HG03159 (cell line): ENCODE data around the gene EMP2.

ENCODE experiments used
- ATAC-seq: cut with Tn5 transposase; IDR thresholded peaks from one replicate; pipeline ENCODE4 v1.9.1; 2021; ENCODE audit warnings: mild to moderate bottlenecking, moderate library complexity; ENCODE audit not compliant: unreplicated experiment

EMP2 gene

DNA sequence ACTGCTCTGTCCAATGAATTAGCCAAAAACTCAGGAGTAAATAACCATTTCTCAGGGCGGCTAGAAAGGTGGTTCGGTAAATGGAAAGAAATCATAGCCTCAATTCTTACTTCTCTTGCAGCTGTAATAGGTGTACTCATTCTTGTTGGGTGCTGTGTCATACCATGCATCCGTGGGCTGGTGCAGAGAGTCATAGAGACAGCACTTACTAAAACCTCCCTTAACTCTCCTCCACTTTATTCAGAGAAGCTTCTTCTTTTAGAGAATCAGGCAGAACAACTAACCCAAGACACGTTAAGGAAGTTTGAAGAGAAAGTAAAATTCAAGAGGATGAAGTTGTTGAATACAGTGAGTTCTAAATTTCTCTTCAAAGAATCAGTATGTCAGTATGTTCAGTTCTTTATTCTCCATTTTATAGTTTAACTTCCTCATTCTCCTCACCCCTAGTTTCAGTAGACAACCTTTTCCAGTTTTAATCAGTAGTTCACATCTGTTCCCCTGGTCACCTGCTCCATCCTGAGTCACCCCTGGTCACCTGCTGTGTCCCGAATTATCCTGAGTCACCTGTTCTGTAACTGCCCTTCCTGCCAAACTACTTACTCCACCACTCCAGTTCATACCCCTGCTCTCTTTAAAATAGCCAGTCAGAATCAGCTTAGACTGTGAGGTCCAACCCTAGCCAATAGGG lies 85.9 kb downstream of the EMP2 start:
- ATAC-seq: no peak

DNA sequence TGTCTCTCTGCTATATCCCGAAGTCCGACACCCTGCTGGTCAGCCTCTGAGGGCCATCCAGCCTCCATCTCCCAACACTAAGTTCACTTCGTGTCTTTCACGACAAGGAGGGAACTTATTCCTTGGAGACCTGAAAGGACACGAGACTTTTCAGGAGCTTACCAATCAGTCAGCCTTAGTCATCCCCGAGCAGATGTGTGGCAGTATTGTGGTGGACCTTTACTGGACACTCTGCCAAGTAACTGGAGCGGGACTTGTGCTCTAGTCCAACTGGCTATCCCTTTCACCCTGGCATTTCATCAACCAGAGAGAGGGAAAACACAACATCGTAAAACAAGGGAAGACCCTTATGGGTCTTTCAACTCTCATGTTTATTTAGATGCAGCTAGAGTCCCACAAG lies 87.1 kb downstream of the EMP2 start:
- no peak for ATAC-seq

DNA sequence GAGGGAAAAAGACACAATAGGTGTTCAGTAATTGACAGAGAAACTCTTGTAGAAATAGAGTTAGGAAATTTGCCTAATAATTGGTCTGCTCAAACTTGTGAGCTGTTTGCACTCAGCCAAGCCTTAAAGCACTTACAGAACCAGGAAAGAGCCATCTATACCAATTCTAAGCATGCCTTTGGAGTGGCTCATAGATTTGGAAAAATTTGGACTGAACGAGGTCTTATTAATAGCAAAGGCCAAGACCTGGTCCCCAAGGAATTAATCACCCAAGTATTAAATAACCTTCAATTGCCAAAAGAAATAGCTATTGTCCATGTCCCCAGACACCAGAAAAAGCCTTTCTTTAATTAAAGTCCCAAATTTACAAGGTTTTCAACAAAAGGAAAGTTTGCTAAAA lies 90.3 kb downstream of the EMP2 start:
- no peak for ATAC-seq

DNA sequence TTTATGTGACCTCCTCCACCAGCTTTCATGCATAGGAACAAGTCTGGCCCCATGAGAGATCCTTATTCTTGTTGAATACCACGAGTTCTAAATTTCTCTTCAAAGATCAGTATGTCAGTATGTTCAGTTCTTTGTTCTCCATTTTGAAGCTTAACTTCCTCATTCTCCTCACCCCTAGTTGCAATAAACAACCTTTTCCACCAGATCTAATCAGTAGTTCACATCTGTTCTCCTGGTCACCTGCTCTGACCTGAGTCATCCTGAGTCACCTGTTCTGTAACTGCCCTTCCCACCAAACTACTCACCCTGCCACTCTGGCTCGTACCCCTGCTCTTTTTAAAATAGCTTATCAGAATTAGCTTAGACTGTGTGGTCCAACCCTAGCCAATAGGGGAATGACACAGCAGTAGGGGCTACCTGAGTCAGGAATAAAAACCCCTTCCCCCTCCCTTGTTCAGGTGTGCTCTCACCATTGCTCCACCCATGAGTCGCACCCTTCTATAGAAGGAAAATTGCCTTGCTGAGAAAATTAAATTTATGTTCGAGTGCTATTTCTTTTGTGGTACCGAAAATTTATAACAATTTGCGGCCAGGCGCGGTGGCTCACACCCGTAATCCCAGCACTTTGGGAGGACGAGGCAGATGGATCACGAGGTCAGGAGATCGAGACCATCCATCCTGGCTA lies 94.6 kb downstream of the EMP2 start:
- no peak for ATAC-seq

DNA sequence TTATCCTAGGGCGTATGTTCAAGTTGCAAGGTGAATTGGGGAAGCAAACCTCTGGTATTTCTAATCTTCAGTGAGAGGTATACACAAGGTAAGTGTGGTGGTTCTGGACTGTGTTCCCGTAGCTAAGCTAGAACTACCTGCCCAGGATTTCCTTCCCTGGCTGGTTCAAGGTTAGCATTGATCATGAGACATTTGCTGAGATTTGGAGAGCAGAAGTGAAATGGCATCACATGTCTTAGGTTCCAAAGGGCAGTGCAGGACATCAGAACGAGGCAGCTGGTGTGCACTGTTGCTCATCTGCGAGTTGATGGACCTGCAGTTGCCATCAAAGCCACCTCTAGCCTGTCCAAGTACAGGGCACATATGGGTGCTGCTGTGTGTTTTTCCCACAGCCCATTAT lies 95.2 kb downstream of the EMP2 start:
- ATAC-seq: no peak

DNA sequence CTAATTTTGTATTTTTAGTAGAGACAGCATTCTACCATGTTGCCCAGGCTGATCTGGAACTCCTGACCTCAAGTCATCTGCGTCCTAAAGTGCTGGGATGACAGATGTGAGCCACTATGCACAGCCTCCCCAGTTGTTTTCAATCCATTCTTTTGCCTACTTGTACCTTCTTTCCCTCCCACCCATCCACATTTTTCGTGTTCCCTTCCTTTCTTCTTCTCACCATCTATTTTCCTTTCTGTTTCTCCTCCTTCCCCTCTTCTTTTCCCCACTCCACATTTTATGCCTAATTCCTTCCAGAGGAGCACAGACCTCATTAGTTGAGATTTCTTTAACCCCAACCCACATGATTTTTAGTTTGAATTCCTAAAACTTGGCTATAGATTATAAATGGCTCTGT lies 100.2 kb downstream of the EMP2 start:
- ATAC-seq: no peak
